ENCODE measurements around the gene PKD2L1.
"Not testable (repeated sequence)": the region's sequence is repeated elsewhere in the genome, so short reads cannot be mapped to it uniquely, and the experiment has no call there.

The PKD2L1 gene

GRCh38 chr10:100330079-100330478, at the start of gene PKD2L1:
TSS of gene PKD2L1 (minus strand) at chr10:100330228. CDS start at chr10:100330103, 125 bp downstream.
- no peak for DNase-seq

GRCh38 chr10:100377830-100378229, 47.8 kb upstream of the PKD2L1 start:
- DNase-seq, result no peak

GRCh38 chr10:100376656-100377055, 46.6 kb upstream of the PKD2L1 start:
- DNase-seq, result not testable (repeated sequence)

GRCh38 chr10:100374677-100375353, 44.8 kb upstream of the PKD2L1 start:
- DNase-seq, result not testable (repeated sequence)

- DNase-seq, result no peak
Observed at GRCh38 chr10:100374200-100374655, 44.2 kb upstream of the PKD2L1 start.

GRCh38 chr10:100373298-100374199, 43.5 kb upstream of the PKD2L1 start:
- DNase-seq, result peak; percentile 92

GRCh38 chr10:100372415-100373297, 42.6 kb upstream of the PKD2L1 start:
- no peak for DNase-seq

- no peak for DNase-seq
Observed at GRCh38 chr10:100371482-100372027, 41.5 kb upstream of the PKD2L1 start.

GRCh38 chr10:100370714-100371481, 40.9 kb upstream of the PKD2L1 start:
- DNase-seq, result peak; percentile 84

- no peak for DNase-seq
Observed at GRCh38 chr10:100368721-100369120, 38.7 kb upstream of the PKD2L1 start.

- DNase-seq, result no peak
Observed at GRCh38 chr10:100364735-100365391, 34.8 kb upstream of the PKD2L1 start.

GRCh38 chr10:100364175-100364574, 34.1 kb upstream of the PKD2L1 start:
- DNase-seq, result no peak

GRCh38 chr10:100362570-100363496, 32.8 kb upstream of the PKD2L1 start:
- no peak for DNase-seq

- no peak for DNase-seq
Observed at GRCh38 chr10:100360234-100360633, 30.2 kb upstream of the PKD2L1 start.

- no peak for DNase-seq
Observed at GRCh38 chr10:100359529-100360150, 29.6 kb upstream of the PKD2L1 start.

- no peak for DNase-seq
Observed at GRCh38 chr10:100359030-100359432, 29.0 kb upstream of the PKD2L1 start.

GRCh38 chr10:100357059-100357858, 27.2 kb upstream of the PKD2L1 start:
- no peak for DNase-seq

Measured in activated CD8-positive, alpha-beta memory T cell treated with anti-CD3 and anti-CD28 coated beads for 24 hours (primary cell).